Stimulated activated CD8-positive, alpha-beta memory T cell treated with anti-CD3 and anti-CD28 coated beads, Interleukin-15, amount 100 ng/mL, for 24 hours (primary cell): ENCODE results near the gene EIF2A.
"Not testable (repeated sequence)": the region's sequence is repeated elsewhere in the genome, so short reads cannot be mapped to it uniquely, and the experiment has no call there.

ENCODE experiments used
- DNase-seq: peaks from one replicate; pipeline ENCODE4 v3.0.0-alpha.2; 2020; ENCODE audit warnings: low read depth

The EIF2A gene

GRCh38 chr3:150546226-150547044 lies at the start of gene EIF2A, which contains the start of gene SERP1:
Gene EIF2A (plus strand): TSS chr3:150546787. CDS start chr3:150546803, 16 bp downstream.
Gene SERP1 (minus strand): TSS chr3:150546496. CDS start chr3:150546135, 361 bp downstream.
- peak; percentile 96 for DNase-seq

DNA sequence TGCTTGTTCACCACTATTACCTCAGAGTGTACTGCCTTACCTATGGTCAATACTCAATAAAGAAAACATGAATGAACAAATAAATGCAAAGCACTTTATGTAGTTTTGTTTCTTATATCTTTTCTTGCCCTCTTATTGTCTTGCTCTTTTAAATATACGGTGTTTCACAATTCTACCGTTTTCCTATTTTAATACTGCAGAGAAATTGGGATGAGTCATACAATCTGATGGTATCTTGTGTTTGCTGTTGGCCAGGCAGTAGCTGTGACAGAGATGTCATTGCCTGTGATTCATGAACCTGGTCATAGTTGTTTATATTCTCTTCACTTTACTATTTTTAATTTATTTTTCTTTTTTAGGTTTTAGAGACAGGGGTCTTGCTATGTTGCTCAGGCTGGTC lies 48.6 kb upstream of the EIF2A start:
- DNase-seq, result no peak

GRCh38 chr3:150500960-150501359 lies 45.6 kb upstream of the EIF2A start:
- not testable (repeated sequence) for DNase-seq

- DNase-seq, result no peak
These were observed 43.0 kb upstream of the EIF2A start for GRCh38 chr3:150503402-150504099.

DNA sequence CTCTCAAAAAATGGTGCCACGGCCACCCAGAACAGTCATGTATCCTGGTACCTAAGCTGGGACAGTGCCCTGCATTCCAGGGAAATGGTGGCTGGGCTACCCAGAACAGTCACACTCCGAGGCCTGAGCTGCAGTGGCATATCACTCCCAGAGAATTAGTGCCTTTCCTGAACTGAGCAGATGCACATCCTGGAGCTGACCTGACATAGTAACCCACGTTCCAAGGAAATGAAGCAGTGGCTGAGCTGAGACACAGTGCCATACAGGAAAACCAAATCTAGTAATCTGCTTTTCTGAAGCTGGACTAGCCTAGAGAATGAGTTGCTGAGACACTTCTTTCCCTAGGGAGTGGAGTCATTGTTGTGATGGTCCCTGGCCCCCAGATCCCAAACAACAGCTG lies 42.1 kb upstream of the EIF2A start:
- no peak for DNase-seq

DNA sequence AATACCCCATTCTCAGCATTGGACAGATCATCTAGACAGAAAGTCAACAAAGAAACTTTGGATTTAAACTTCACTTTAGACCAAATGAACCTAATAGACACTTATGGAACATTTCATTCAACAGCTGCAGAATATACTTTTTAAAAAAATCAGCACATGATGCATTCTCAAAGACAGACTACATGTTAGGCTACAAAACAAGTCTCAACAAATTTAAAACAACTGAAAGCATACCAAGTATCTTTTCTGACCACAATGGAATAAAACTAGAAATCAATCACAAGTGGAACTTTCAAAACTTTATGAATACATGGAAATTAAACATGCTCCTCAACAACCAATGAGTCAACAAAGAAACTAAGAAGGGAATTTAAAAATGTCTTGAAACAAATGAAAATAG lies 38.2 kb upstream of the EIF2A start:
- no peak for DNase-seq

DNA sequence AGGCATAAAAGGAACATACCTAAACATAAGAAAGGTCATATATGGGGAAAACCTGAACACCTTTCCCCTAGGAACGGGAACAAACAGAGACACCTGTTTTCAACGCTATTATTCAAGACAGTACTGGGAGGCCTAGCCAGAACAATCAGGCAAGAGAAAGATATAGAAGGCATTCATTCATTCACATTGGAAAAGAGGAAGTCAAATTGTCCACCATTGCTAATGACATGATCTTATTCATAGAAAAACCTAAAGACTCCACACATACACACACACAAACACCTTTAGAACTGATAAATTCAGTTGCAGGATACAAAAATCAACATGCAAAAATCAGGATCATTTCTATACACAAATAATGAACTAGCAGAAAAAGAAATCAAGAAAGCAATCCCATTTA lies 36.8 kb upstream of the EIF2A start:
- DNase-seq, result no peak

DNA sequence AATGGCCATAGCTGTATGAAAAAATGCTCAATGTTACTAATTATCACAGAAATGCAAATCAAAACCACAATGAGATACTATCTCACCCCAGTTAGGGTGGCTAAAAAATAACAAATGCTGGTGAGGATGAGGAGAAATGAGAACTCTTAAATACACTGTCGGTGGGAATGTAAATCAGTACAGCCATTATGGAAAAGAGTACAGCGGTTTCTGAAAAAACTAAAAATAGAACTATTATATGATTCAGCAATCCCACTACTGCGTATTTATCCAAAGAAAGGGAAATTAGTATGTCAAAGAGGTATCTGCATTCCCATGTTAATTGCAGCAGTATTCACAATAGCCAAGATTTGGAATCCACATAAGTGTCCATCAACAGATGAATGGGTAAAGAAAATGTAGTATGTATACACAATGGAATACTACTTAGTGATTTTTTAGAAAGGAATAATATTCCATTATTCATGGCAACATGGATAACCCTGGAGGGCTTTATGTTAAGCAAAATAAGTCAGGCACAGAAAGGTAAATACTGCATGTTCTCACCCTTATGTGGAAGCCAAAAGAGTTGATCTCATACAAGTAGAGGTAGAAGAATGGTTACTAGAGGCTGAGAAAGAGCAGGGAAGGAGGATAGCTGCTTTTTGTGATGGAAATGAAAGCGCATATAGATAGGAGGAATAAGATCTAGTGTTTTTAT lies 35.3 kb upstream of the EIF2A start:
- DNase-seq, result no peak

DNA sequence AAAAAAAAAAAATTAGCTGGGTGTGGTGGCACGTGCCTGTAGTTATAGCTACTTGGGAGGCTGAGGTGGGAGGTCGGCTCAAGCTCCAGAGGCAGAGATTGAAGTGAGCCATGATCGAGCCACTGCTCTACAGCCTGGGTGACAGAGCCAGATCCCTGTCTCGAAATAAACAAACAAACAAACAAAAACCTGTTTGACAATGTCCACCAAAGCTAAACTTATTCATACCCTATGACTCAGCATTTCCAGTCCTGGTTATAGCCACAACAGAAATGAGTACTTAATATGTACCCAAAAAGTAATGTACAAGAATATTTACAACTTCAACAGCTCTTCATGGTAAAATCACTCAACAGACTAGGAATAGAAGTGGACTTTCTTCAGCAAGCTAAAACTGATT lies 31.4 kb upstream of the EIF2A start:
- DNase-seq, result no peak

DNA sequence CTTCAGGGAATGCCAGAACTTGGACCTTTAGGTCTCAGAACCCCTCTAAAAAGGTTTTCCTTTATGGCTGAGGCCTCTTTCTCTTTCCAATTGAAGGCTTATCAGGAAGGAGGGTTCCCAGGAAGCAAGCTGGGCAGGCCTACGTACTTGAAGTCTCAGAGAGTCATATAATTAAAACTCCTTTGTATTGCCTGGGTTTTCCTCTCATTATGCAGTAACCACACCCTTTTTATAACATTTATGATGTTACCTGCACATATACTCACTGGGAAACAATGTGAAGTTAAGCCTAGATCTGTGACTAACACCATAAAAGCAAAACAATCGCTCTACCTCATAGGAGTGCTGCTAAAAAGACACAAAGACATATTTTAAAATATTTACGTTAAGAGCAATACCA lies 27.6 kb upstream of the EIF2A start:
- no peak for DNase-seq

- DNase-seq, result no peak
These were observed 26.2 kb upstream of the EIF2A start for GRCh38 chr3:150520408-150520807.

GRCh38 chr3:150521463-150521862 lies 25.1 kb upstream of the EIF2A start:
- DNase-seq, result no peak

GRCh38 chr3:150523538-150523937 lies 23.0 kb upstream of the EIF2A start:
- no peak for DNase-seq

DNA sequence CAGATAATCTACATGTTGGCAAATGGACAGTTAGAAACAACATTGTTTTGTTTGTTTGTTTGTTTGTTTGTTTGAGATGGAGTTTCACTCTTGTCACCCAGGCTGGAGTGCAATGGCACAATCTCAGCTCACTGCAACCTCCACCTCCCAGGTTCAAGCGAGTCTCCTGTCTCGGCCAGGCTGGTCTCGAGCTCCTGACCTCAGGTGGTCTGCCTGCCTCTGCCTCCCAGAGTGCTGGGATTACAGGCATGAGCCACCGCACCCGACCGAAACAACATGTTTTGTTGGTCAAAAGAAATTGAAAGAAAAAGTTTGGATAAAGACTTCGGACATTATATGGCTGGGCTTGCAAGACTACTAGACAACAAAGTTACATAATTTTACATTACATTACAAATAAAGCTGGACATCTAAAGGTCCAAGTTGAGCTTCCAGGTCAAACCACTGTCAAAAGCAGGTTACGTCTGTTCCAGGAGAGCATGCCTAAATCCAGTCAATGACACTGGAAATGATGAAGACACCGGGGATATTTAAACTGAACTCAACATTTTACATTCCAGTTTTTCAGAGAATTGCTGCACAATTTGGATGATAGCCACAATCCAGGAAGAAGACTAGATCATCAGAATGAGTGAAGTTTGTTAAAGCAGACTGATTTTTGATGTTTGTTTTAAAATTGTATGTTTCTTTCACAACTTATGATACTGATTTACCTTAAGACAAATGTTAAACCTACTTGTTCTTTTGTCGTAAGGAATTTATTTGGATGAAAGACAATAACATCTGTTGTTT lies 18.9 kb upstream of the EIF2A start:
- no peak for DNase-seq

DNA sequence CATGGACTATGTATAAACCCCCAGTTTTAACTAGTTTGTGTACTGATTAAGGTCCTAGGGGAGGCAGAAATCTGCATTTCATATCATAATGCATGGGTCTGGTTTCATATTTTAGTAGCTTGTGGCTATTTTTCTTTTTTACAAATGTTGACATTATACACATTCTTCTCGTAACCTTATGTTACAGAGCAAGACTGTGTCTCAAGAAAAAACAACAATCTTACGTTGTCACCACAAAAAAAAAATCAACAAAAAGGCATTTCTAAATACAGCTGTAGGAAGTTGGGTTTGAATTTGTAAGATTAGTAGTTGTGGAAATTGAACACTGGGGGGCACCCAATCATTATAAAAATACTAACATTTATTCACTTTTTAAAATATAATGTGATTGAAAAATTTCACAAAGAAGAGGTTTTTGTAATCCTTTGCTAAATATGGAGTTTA lies 18.2 kb upstream of the EIF2A start:
- no peak for DNase-seq

DNA sequence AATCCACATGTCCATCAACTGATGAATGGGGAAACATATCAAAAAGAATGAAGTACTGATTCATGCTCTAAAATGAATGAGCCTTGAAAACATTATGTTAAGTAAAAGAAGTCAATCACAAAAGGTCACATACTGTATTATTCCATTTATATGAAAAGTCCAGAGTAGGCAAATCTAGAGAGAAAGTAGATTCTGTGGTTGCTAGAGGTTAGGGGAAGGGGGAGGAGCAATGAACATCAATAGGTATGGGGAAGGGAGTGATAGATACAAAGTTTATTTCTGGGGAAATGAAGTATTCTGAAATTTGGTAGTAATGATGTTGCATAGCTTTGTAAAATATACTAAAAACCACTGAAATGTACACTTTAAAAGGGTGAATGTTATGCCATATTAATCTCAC lies 14.8 kb upstream of the EIF2A start:
- no peak for DNase-seq

- no peak for DNase-seq
These were observed 11.4 kb upstream of the EIF2A start for GRCh38 chr3:150535204-150535603.

DNA sequence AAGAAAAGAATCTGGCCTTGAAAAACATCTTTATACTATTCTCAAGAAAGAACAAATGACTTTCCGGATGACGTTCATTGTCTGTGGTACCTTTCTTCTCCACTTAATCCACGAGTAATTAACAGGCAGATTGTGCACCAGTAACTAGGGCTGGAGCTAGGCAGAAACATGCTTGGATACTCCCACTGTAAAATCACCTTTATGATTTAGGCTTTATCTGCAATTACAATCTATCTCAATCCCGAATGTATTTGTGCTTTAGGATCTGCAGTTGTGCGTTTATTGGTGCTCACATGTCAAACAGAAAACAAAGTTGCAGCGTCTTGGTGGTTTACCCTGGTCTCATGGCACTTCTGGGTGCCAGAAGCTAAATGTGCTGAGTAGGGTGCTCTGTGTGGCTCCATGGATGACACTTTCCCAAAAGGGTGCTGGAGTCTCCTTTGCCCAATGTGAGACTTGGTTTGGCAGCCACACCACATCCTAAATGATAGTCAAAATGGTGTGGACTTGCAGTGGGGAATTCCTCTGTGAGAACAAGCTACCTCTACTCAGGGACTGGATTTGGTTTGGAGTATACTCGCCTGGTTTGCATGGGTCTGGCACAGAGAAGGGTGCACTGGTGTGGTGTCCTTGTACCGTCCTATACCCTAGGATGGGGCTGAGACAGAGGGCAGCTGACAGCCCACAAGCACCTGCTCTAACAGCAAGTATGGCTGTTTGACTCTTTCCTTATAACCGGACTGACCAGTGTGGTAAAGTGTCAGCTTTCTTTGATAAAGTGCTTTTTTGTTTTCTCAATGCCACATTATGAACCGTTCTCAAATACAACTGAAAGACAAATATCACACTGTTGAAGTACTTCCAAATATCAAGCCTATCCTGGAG lies 8.0 kb upstream of the EIF2A start:
- no peak for DNase-seq

- DNase-seq, result no peak
These were observed 6.3 kb upstream of the EIF2A start for GRCh38 chr3:150540297-150540696.

GRCh38 chr3:150540991-150541390 lies 5.6 kb upstream of the EIF2A start:
- DNase-seq, result no peak

DNA sequence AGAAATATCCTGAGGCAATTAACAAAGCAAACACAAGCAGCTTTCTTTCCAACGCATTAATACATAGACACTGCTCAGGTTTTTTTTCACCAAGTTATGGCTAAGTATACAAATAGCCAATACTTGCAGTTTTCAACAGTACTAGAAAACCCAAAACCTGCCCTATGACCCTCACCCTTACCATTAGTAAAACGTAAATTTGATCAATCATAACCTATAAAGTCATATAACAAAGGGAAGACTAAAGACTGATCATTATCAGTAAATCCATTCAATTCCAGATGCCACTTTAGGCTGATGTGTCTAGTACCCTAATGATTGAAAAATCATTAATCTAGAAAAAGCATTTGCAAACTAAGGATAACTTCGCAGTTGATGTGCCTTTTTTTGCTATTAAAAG lies 3.5 kb upstream of the EIF2A start:
- no peak for DNase-seq
